ENCODE data around the gene APOD.
"Not testable (repeated sequence)": the region's sequence is repeated elsewhere in the genome, so short reads cannot be mapped to it uniquely, and the experiment has no call there.

DNA sequence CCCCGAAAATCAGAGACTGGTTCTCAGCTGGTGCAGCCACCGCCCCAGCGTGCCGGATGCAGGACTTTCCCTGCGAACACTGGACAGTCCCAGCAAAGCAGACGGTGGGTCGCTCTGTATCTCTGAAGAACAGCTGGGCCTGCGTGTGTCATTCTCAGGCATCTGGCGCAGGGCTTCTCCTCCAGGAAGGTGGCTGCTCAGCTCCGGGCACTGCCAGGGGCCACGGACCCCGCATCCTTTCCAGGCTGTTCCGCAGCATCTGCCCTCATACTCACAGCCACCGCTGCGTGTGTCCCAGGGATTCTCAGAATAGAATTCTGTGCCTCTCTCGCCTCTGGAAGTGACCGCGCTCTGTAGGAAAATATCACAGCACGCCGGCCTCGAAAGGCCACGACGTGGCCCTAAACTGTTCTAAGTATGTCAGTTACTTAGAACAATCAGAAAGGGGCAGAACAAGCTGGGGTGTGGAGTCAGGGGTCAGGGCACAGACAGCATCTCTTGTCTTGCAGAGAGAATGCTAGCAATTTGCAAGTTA is 44.7 kb upstream of the APOD start:
- TF ChIP-seq CTCF, EP300, POLR2A, POLR2AphosphoS5 (IDR thresholded peaks at IDR 0.05): not testable (repeated sequence)

All from suprapubic skin (tissue), 4 donors.